Adrenal gland (tissue), 12 donors: ENCODE results near the gene MNS1. TPM values are rescaled to one million over a fixed set of nuclear protein-coding genes. Genes with fewer than 3 reads are reported as not detected.

ENCODE experiments used
- DNase-seq, 7 donors: peaks; one replicate each; pipeline ENCODE4 v3.0.0-alpha.2; 2019 to 2020
- H3K27ac ChIP-seq, 5 donors: fragments of 200-600 bp; sonication (generic) in 4 of 5; 1 replicate in 3 of 5; 2 replicates in 2 of 5; pipeline versions ENCODE4 v1.5.1 to v1.8.0; 2016 to 2020; ENCODE audit warnings: mild to moderate bottlenecking in 1 of 5
- H3K27me3 ChIP-seq: fragments of 200-600 bp; 2 replicates; pipeline ENCODE4 v1.8.0; 2021
- H3K36me3 ChIP-seq, 2 donors: fragments of 200-600 bp; replicated peaks in 1 of 2; 1 replicate in 1 of 2; 2 replicates in 1 of 2; pipeline versions ENCODE4 v1.5.1 to v1.8.0; 2018 to 2022
- H3K4me1 ChIP-seq, 2 donors: fragments of 200-600 bp; replicated peaks in 1 of 2; 1 replicate in 1 of 2; 2 replicates in 1 of 2; pipeline versions ENCODE4 v1.5.1 to v1.8.0; 2018 to 2021
- H3K4me3 ChIP-seq, 4 donors: fragments of 200-600 bp; sonication (generic) in 3 of 4; one replicate each; pipeline ENCODE4 v1.5.1; 2016 to 2018
- H3K9me3 ChIP-seq, 3 donors: fragments of 200-600 bp; sonication (generic) in 1 of 3; replicated peaks in 1 of 3; 1 replicate in 2 of 3; 2 replicates in 1 of 3; pipeline versions ENCODE4 v1.5.1 to v1.8.0; 2016 to 2021
- POLR2A ChIP-seq, 2 donors: fragments of 450-650 bp; IDR thresholded peaks; one replicate each; pipeline ENCODE4 v1.6.1; 2017; ENCODE audit warnings: antibody characterized with exemption in 2 of 2, mild to moderate bottlenecking in 2 of 2, moderate library complexity in 1 of 2
- WGBS, 4 donors: extraction: QIAGEN DNeasy Blood & Tissue Kit in 2 of 4; methylation state at CpG; one replicate each; pipeline versions ENCODE4 v1.1.5 to v1.1.7; 2013 to 2017; 5-methylcytosine and 5-hydroxymethylcytosine counted together
- intact Hi-C, 2 donors: fragments of 100-400 bp; cut with DNase I; formaldehyde crosslinking; loops; one replicate each; pipeline versions ENCODE4 v1.14.1 to v1.15.0; 2022 to 2023
- polyA plus RNA-seq, 3 donors: library from polyadenylated mRNA; stranded (reverse); fragments of 200-250 nt in 2 of 3; fragments of 350-450 nt in 1 of 3; fragmentation: Illumina TruSeq in 1 of 3; extraction: RNeasy Lipid Tissue Mini Kit (QIAGEN cat#74804) in 1 of 3; gene quantifications; one replicate each; pipeline ENCODE4 v1.2.3, GENCODE V29; 2013 to 2014
- total RNA-seq, 9 donors: library from RNA; depleted of rRNA in 4 of 9; stranded (reverse); fragments of >200 nt in 4 of 9; fragments of 120-200 nt in 1 of 9; fragmentation: NEBNext Ultra II Directional in 1 of 9; extraction: Animal tissue kit (Norgen Biotek cat#: 25700) in 1 of 9; gene quantifications; one replicate each; pipeline versions ENCODE4 v1.1.0 to v1.2.4, GENCODE V29; 2013 to 2023
- TF ChIP-seq, protein P1 (sequence below), 6 experiments: fragments of 450-650 bp in 4 of 6; fragments of 200-600 bp in 2 of 6; sonication (generic) in 1 of 6; IDR thresholded peaks; 1 replicate in 5 of 6; 2 replicates in 1 of 6; pipeline versions ENCODE4 v1.5.1 to v1.8.0; 2016 to 2021; ENCODE audit warnings: antibody characterized with exemption in 6 of 6, mild to moderate bottlenecking in 2 of 6, moderate library complexity in 1 of 6
- donor health status: healthy with polysubstance abuse.
- donor health status: Bipolar disorder and iron deficiency.
- donor health status: DM: yes; HTN: yes; CAD: no.
- donor health status: DM: no; HTN: no; CAD: no.
- donor health status: DM: no; HTN: no; CAD: no.
- donor health status: DM: yes; HTN: yes; CAD: no.

MNS1 gene
- total and polyA plus RNA-seq, 12 donors: 0.52 to 2.4 (median 1.0) TPM; not detected in 3

DNA sequence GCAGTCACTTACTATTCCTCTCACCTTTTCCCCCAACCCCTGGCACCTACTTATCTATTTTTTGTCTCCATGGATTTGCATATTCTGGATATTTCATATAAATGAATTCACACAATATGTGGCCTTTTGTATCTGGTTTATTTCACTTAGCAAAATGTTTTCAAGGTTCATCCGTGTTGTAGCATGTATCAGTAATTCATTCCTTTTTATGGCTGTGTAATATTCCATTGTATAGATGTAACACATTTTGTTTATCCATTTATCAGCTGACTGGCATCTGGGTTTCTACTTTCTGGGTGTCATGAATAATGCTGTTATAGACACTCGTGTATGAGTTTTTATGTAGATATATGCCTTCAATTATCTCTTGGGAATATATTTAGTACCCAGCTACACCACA, 5.8 kb downstream of the MNS1 start:
- intact Hi-C loops: no loop called here
- no peak for TF ChIP-seq POLR2A (IDR thresholded peaks at IDR 0.05)
- TF ChIP-seq, protein P1, sequence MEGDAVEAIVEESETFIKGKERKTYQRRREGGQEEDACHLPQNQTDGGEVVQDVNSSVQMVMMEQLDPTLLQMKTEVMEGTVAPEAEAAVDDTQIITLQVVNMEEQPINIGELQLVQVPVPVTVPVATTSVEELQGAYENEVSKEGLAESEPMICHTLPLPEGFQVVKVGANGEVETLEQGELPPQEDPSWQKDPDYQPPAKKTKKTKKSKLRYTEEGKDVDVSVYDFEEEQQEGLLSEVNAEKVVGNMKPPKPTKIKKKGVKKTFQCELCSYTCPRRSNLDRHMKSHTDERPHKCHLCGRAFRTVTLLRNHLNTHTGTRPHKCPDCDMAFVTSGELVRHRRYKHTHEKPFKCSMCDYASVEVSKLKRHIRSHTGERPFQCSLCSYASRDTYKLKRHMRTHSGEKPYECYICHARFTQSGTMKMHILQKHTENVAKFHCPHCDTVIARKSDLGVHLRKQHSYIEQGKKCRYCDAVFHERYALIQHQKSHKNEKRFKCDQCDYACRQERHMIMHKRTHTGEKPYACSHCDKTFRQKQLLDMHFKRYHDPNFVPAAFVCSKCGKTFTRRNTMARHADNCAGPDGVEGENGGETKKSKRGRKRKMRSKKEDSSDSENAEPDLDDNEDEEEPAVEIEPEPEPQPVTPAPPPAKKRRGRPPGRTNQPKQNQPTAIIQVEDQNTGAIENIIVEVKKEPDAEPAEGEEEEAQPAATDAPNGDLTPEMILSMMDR (IDR thresholded peaks at IDR 0.05): no peak
- WGBS, 4 donors: 95 to 98% (median 97%) methylated on average over 2 of the region's 2 CpGs

DNA sequence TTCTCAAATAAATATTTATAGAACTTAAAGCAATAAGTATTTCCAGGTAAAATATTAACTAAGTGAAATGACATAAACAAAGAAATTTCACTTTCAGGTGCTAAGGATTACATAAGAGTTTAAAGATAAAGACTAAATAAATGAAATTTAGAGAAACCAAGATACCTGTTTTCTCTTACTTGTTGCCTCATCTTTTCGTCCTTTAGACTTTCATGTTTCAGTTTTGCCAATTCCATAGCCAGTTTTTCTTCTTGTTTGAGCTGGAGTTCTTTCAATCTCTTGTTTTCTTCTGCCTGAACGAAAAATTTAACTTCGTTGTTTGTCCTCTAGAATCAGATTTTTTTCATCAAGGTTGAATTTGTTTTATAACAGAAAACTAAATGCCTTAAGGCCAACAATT, 8.7 kb downstream of the MNS1 start:
- intact Hi-C loops: no loop called here
- DNase-seq: no peak
- H3K27ac ChIP-seq: no peak overlapping the region
- WGBS, 4 donors: 92 to 94% (median 93%) methylated on average over 3 of the region's 3 CpGs
- no peaks in the 10 kb centered on the region for H3K36me3 ChIP-seq
- no peaks in the 10 kb centered on the region for H3K27me3 ChIP-seq
- TF ChIP-seq POLR2A (IDR thresholded peaks at IDR 0.05): no peak
- TF ChIP-seq, protein P1 (IDR thresholded peaks at IDR 0.05): no peak
- no peaks in the 10 kb centered on the region for H3K9me3 ChIP-seq
- peaks cover 0 to 8% of the 10 kb centered on the region in 2 donors for H3K4me1 ChIP-seq
- no peak overlapping the region for H3K4me3 ChIP-seq

More for the DNA sequence above, 5.8 kb downstream of the MNS1 start:
- Histone ChIP-seq H3K27ac (no peak overlapping the region), H3K36me3 (no peaks in the 10 kb centered on the region), H3K27me3 (no peaks in the 10 kb centered on the region), H3K9me3 (no peaks in the 10 kb centered on the region), H3K4me1 (peaks cover 0 to 8% of the 10 kb centered on the region in 2 donors), H3K4me3 (no peak overlapping the region)
- DNase-seq: no peak

DNA sequence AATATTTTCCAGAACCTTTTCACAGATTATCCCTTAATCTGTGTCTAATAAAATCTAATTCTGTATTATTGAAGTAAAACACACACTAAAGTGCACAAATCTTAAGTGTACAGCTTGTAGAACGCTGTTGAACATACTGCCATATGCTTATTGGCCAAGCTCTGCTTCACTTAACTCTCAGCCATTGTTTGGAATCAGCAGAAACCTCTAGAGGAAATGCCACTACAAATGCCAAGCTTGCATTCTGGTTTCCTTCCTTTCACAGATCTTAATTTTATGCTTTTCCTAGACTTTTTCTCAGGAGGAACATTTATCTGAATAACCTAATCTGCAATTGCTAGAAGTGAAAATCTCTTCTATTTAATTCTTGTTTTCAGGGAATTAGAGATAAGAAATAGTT, 10.1 kb downstream of the MNS1 start:
- Histone ChIP-seq H3K27me3 (no peaks in the 10 kb centered on the region), H3K9me3 (no peaks in the 10 kb centered on the region), H3K4me3 (no peak overlapping the region), H3K4me1 (peaks cover 0 to 8% of the 10 kb centered on the region in 2 donors), H3K27ac (no peak overlapping the region), H3K36me3 (no peaks in the 10 kb centered on the region)
- 66 to 79% (median 72%) methylated on average over 1 of the region's 1 CpG for WGBS, 4 donors
- no peak for DNase-seq
- intact Hi-C loops: no loop called here
- TF ChIP-seq, protein P1 (IDR thresholded peaks at IDR 0.05): no peak
- TF ChIP-seq POLR2A (IDR thresholded peaks at IDR 0.05): no peak

DNA sequence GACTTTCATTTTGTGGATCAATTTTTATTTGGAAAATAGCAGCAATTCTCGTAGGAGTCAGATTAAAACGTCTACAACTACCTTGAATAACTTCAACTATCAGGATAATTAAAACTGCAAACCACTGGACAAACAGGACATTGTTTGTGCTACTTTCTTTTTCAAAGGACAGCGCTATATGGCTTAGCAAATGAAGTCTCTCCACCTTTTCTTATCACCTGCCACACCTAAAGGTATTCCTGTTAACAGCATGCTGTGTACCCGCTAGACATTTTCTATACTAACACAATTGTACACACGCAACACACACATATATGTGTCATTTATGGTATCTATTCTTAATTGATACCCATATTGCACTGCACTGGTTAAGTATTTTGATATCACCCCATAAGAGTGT, 19.2 kb downstream of the MNS1 start:
- intact Hi-C loops: no loop called here
- Histone ChIP-seq H3K27ac (no peak overlapping the region), H3K9me3 (no peaks in the 10 kb centered on the region), H3K4me3 (no peak overlapping the region), H3K36me3 (no peaks in the 10 kb centered on the region), H3K27me3 (no peaks in the 10 kb centered on the region), H3K4me1 (no peaks in the 10 kb centered on the region)
- DNase-seq: no peak
- TF ChIP-seq, protein P1 (IDR thresholded peaks at IDR 0.05): no peak
- no peak for TF ChIP-seq POLR2A (IDR thresholded peaks at IDR 0.05)
- 93 to 98% (median 95%) methylated on average over 5 of the region's 5 CpGs for WGBS, 4 donors
